ENCODE results near the gene CBX8.

CBX8 gene

DNA sequence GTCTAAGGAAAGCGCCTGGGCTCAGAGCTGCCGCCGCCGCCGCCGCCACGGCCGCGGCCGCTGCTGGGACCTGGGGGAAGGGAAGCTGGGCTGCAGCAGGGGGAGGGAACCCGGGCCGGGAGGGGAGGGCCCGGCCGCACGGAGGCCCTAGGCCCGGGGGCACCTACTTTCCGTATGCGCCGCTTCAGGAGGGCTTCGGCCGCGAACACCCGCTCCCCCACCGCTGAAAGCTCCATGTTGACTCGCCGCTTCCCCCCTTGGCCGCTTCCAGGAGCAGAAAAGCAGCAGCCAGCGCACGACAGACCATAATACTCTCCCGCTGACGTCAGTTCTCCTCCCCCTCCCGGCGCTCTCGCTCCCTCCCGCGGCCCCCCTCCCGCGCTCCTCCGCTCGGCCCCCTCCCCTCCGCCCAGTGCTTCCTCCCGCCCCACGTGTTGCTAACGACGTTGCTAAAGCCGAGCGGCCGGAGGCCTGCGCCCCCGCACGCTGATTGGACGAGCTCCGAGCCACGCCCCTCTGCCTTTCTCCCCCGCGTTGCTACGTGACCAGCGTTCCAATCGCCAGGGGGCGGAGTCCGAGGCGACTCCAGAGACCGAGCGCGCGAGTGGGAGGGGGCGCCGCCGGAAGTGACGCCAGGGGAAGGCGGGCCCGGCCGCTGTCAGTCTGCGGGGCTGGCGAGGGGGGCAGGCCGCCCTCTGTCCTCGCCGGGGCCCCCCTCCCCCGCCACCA lies at the start of gene CBX8:
TSS of gene CBX8 (minus strand) at position 315 of the 729 bp plus-strand sequence. CDS start at position 236, 79 bp downstream.
- DNase-seq: peak; percentile 73 to 100 (median 99)

- no peak for DNase-seq
Measured at GRCh38 chr17:79845601-79845949, 48.7 kb upstream of the CBX8 start.

DNA sequence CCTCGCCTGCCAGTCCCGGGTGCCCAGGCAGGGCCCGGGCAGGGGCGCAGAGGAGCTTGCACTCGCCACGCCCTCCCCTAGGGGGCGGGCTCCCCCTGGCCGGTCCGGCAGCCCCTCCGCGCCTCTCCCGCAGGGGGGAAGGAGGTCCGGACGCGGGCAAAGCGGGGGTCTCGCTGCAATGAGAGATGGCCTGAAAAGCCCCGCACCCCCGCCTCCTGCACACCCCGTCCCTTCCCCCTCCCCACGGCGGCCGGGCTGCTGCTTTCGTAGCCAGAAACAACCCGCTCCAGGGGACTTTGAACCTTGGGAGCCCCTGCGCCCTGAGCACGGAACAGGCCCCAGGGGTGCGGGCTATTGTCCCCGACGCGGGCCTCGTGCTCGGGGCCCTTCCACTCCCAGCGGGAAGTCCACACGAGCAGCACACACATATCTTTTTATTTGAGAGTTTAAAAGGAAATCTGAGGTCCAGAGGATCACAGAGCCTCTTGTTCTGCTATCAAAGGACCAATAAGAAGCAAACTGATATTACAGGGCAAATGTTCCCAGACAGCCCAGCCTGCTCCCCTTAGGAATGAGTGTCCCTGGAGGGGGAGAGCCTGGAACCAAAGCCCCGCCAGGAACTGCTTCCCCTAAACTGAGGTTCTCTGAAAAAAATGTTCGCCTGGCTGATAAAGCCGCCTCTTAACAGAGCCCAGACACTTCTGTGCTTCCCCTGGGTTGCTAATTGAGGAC lies 48.2 kb upstream of the CBX8 start:
- DNase-seq: peak in 18 of 58 donors; percentile 14 to 47 (median 29)

DNA sequence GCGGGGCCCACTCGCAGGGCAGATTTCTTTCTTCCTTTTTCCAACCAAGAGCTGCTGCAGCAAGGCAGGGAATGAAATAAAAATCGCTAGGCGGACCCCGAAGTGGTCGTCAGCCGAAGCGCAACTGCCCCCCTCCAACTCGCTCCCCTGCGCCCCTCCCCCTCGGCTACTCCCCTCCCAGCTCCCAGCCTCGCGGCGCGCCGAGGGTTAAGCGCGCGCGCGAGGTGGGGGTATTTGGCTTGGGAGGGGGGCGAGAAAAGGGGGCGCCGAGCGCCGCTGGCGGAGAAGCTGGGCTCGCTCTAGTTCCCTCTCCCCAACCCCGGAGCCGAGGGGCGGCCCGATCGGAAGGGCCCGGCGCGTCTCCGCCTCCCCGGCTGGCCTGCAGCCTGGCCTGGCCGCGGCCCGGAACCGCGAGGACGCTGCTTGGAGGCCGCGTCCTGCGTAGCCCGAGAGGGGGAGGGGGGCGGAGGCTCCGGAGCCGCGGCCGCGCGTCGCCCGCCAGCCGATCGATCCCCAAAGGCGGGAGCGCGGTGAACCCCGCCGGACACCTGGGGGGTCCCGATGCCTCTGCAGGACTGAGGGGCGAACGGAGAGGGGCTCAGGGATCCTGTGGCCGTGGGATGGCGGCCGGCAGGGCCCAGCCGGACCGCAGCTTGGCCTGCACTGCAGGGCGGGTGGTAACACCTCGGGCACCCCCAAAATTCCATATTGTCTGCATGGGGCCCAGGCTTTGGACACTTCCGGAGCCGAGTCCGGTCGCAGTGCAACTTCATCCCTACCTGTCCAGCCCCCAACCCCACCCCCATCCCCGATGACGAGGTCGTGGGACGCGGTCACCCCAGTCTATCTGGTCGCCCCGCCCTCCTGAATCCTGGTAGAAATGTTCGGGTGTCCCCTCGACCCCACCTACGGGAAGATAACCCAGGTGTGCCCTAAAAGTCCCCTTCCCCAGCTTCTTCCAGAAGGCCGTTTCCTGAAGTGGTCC lies 47.2 kb upstream of the CBX8 start:
- peak in 27 of 58 donors; percentile 12 to 65 (median 32) for DNase-seq

DNA sequence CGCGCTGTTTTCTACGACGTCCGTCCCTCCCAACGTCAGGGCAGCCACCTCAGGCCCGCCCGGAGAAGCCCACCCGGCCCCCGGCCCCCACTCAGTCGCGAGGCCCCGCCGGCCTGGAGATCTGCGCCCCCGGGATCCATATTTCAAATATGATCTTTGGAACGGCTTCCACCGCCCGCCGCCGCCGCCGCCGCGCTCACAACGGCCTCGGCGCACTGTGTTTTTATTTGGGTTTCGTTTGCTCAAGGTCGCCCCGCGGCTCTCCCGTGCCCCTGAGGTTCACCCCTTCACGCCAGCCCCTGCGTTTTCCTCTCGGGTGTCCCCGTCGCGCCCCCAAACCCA lies 46.6 kb upstream of the CBX8 start:
- no peak for DNase-seq

- DNase-seq: no peak
Measured at GRCh38 chr17:79842656-79843473, 46.0 kb upstream of the CBX8 start.

GRCh38 chr17:79842136-79842655 lies 45.3 kb upstream of the CBX8 start:
- DNase-seq: no peak

DNA sequence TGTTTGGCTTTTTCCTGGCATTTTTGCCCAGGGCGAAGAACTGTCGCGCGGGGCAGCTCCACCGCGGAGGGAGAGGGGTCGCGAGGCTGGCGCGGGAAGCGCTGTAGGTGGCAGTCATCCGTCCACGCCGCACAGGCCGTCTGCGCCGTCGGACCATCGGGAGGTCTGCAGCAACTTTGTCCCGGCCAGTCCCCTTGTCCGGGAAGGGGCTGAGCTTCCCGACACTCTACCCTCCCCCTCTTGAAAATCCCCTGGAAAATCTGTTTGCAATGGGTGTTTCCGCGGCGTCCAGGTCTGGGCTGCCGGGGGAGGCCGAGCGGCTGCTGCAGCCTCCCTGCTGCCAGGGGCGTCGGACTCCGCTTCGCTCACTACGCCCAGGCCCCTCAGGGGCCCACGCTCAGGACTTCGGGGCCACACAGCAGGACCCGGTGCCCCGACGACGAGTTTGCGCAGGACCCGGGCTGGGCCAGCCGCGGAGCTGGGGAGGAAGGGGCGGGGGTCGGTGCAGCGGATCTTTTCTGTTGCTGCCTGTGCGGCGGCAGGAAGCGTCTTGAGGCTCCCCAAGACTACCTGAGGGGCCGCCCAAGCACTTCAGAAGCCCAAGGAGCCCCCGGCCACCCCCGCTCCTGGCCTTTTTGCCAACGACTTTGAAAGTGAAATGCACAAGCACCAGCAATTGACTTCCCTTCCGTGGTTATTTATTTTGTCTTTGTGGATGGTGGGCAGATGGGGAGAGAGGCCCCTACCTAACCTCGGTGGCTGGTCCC lies 44.7 kb upstream of the CBX8 start:
- no peak for DNase-seq

DNA sequence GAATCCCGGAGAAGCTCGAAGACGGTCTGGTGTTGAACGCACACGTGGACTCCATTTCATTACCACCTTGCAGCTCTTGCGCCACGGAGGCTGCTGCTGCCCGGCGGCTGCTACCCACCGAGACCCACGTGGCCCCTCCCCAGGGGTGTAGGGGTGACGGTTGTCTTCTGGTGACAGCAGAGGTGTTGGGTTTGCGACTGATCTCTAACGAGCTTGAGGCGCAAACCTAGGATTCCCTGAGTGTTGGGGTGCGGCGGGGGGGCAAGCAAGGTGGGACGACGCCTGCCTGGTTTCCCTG lies 44.1 kb upstream of the CBX8 start:
- DNase-seq: no peak

DNA sequence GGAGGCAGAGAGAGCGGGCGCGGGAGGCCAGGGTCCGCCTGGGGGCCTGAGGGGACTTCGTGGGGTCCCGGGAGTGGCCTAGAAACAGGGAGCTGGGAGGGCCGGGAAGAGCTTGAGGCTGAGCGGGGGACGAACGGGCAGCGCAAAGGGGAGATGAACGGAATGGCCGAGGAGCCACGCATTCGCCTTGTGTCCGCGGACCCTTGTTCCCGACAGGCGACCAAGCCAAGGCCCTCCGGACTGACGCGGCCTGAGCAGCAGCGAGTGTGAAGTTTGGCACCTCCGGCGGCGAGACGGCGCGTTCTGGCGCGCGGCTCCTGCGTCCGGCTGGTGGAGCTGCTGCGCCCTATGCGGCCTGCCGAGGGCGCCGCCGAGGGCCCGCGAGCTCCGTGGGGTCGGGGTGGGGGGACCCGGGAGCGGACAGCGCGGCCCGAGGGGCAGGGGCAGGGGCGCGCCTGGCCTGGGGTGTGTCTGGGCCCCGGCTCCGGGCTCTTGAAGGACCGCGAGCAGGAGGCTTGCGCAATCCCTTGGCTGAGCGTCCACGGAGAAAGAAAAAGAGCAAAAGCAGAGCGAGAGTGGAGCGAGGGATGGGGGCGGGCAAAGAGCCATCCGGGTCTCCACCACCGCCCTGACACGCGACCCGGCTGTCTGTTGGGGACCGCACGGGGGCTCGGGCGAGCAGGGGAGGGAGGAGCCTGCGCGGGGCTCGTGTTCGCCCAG lies 43.6 kb upstream of the CBX8 start:
- DNase-seq: peak in 5 of 58 donors; percentile 18 to 39 (median 27)

- DNase-seq: peak; percentile 36 to 98 (median 92)
Measured at GRCh38 chr17:79839356-79840268, 42.7 kb upstream of the CBX8 start, which contains the start of gene CBX4. CBX4 (minus strand) TSS chr17:79839440; CDS start chr17:79839251, 189 bp downstream.

DNA sequence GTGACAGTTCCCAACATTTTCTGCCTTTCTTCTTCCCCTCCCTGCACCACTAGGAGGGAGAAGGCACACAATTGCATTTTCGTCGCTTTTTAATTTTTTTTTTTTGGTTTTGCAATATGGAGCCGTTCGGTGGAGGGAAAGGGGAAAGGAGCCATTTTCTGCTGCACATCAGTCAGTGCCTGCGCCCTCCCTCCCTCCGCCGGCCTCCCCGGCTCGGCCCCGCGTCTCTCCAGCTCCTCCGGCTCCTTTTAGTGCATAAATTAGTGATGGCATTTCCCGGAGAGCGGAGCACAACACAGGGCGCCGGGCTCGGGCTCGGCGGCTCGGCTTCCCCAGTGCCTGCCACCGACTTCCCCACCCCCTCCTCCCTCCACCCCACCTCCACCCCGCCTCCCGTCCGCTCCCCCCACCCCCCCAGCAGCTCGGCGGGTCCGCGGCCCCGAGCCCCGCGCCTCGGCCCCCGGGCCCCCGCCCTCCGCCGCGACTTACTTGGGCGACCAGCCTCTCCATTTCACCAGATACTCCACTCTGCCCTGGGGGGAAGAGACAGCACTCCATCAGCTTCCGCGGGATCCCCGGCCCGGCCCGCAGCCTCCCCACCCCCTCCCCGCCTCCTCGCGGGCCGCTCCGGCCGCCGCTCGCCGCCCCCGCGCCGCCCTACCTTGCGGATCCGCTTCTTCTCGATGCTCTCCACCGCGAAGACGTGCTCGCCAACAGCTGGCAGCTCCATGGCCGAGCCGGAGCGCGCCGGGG lies 41.8 kb upstream of the CBX8 start:
- DNase-seq: peak in 53 of 58 donors; percentile 16 to 83 (median 61)

DNA sequence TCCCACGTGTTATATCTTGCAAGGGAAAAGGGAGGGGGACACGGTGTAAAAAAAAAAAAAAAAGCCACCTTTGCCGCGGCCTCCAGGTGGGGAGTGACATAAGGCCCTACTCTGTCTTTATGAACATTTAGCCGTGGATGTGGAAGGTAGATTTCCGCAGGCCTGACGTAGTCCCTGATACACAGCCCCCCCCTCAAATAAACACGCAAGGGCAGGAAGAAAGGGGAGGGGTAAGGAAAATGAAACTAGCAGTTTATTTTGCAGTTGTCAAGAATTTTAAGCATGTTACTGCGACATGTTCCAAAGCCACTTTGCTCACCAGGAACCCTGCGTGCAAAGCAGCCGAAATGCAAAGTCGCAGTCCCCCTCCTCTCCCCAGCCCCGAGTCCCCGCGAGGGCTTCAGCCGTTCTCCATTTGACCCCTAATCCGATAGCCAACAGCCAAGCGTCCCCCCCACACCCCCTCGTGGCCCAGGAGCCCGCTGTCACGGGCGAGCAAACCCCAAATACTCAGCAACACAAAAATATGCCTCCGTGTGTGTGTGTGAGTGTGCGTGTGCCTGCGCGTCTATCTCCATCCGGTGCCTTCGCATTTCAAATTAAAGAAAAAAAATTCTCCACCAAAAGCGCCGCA lies 41.1 kb upstream of the CBX8 start:
- peak in 4 of 58 donors; percentile 54 to 73 (median 60) for DNase-seq

DNA sequence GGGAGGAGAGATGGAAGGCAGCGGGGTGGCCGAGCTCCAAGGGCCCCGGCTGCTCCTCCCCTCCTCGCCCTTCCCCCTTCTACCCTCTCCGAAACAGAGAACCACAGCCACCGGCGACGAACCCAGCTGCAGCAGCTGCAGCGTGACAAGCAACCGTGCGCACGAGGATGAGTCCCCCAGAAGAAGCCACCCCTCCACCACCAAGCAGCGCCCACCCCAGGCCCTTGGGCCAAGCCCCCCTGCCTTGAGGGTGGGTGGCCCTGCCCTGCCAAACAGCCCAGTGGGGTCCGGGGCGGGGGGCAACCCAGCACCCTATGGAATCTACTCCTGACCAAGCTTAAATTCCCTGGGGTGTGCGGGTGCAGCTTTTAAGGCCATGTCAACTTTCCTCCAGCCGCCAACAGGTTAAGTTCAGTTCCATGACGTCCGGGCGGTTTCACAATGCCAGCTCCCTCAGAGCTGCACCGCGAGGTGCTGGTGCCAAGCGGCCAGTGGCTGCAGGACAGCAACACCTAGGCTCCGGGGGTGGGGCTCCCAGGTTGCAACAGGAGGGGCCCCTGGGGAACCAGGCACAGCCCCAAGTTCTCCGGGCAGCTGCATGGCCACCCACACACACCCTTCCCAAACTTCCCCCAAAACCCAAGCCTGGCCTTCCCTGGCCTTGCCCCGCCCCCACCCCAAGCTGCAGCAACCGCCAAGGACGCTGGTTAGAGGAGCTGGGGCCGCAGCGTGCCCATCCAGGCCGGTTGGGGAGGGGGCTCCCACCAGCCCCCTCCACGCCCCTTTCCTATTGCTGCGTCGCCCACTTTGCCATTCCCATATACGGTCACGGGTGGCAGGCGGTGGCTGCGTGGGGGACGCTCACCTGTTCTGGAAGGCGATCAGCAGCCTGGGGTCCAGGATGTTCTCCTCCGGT lies 40.4 kb upstream of the CBX8 start:
- DNase-seq: peak in 8 of 58 donors; percentile 13 to 47 (median 32)

DNA sequence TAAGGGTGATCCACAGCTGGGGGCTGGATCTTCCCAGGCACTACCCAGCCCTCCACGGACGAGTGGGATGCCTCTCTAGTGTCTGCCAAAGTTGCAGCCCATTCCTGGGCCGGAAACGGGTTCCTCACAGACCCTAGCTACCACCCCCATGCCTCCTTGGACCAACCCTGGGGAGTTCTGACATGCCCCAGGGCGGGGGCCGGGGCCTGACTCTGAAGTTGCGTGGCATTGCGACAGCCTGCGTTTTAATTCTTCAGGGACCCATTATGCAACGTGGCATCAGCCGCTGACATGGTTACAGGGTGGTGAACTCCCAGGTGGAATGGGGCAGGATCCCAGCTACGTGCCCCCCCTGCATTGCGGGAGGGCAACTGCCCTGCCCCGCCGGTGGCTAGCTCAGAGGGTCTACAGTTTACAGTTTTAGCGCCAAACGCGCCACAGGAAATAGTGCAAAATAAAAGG lies 39.7 kb upstream of the CBX8 start:
- DNase-seq: no peak
